ENCODE data around the gene BSND.

DNA sequence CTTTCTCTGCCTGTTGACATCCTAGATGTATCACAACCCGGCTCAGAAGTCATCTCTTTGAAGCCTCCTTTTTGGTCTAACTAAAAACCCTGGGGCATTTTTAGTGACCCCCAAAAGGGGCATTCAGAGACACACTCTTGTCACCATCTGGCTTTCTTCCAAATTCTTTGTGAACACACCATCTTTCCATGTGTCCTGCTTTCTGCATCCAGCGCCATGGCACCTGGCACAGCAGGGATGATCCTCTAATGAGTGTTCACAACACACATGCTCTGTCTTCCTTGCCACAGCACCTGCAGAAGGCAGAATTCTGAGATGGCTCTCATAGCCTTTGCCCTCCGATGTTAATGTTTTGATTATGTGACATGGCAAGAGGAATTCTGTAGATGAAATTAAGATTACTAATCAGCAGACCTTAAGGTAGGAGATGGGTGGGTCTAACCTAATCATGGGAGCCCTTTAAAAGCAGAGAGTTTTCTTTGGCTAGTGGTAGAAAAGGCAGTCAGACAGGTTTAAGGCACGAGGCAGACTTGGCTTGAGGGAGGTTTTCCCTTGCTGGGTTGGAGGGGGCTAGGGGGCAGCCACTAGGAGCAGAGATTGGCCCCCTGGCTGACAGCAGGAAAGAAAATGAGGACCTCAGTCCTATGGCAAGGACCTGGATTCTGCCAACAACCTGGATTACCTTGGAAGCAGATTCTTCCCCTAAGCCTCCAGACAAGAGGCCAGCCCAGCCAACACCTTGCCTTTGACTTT is 23.2 kb upstream of the BSND start:
- TF ChIP-seq SMARCB1 (IDR thresholded peaks at IDR 0.05; ENCODE audit: insufficient read length, low read depth) (no peak), NR2C2 (CRISPR knock-in tag; IDR thresholded peaks at IDR 0.05) (no peak), NR2C2 (tag; IDR thresholded peaks at IDR 0.05) (no peak), FOXK2 (conservative IDR thresholded peaks at IDR 0.05 in 1 of 2, IDR thresholded peaks at IDR 0.05 in 1 of 2; ENCODE audit: low read depth in 2 of 2) (no peak), ZBTB1 (CRISPR knock-in tag; IDR thresholded peaks at IDR 0.05; ENCODE audit: borderline replicate concordance, low read depth) (no peak), GABPA (tag; conservative IDR thresholded peaks at IDR 0.05; ENCODE audit: low read depth) (no peak), ZBTB7A (IDR thresholded peaks at IDR 0.05; ENCODE audit: borderline replicate concordance, control insufficient read depth, low read depth, low read length) (no peak), HDAC6 (IDR thresholded peaks at IDR 0.05; ENCODE audit: low read depth, low read length) (no peak), TARDBP (IDR thresholded peaks at IDR 0.05) (no peak), NFATC3 (IDR thresholded peaks at IDR 0.05) (no peak), ELF1 (tag; IDR thresholded peaks at IDR 0.05) (no peak), REST (IDR thresholded peaks at IDR 0.05; ENCODE audit: borderline replicate concordance) (no peak), REST (CRISPR knock-in tag; IDR thresholded peaks at IDR 0.05; ENCODE audit: low read depth) (no peak), POLR2A (conservative IDR thresholded peaks at IDR 0.05) (no peak), EZH2 (IDR thresholded peaks at IDR 0.05; ENCODE audit: borderline replicate concordance, low read depth, low read length) (no peak)
- TF ChIP-seq, protein P1, sequence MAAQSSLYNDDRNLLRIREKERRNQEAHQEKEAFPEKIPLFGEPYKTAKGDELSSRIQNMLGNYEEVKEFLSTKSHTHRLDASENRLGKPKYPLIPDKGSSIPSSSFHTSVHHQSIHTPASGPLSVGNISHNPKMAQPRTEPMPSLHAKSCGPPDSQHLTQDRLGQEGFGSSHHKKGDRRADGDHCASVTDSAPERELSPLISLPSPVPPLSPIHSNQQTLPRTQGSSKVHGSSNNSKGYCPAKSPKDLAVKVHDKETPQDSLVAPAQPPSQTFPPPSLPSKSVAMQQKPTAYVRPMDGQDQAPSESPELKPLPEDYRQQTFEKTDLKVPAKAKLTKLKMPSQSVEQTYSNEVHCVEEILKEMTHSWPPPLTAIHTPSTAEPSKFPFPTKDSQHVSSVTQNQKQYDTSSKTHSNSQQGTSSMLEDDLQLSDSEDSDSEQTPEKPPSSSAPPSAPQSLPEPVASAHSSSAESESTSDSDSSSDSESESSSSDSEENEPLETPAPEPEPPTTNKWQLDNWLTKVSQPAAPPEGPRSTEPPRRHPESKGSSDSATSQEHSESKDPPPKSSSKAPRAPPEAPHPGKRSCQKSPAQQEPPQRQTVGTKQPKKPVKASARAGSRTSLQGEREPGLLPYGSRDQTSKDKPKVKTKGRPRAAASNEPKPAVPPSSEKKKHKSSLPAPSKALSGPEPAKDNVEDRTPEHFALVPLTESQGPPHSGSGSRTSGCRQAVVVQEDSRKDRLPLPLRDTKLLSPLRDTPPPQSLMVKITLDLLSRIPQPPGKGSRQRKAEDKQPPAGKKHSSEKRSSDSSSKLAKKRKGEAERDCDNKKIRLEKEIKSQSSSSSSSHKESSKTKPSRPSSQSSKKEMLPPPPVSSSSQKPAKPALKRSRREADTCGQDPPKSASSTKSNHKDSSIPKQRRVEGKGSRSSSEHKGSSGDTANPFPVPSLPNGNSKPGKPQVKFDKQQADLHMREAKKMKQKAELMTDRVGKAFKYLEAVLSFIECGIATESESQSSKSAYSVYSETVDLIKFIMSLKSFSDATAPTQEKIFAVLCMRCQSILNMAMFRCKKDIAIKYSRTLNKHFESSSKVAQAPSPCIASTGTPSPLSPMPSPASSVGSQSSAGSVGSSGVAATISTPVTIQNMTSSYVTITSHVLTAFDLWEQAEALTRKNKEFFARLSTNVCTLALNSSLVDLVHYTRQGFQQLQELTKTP (IDR thresholded peaks at IDR 0.05; ENCODE audit: low read depth in 1 of 2, partially characterized antibody in 2 of 2) = no peak
